H9 (cell line): Measurements from ENCODE around the gene DIPK1C. TPM values are rescaled to one million over a fixed set of nuclear protein-coding genes. Genes with fewer than 3 reads are reported as not detected.

ENCODE experiments used
- DNase-seq: peaks from one replicate; pipeline ENCODE4 v3.0.0-alpha.2; 2017
- H2AFZ ChIP-seq: one replicate; pipeline ENCODE4 v1.6.1; 2013; ENCODE audit warnings: mild to moderate bottlenecking, low read length, control low read depth, moderate library complexity
- H2AK5ac ChIP-seq: 2 replicates; pipeline ENCODE4 v1.6.1; 2013; ENCODE audit warnings: low read length, control low read depth, mixed read lengths; ENCODE audit not compliant: insufficient read length
- H2BK120ac ChIP-seq: one replicate; pipeline ENCODE4 v1.6.1; 2013; ENCODE audit warnings: low read depth, mild to moderate bottlenecking, low read length, control low read depth, inconsistent platforms; ENCODE audit not compliant: poor library complexity, severe bottlenecking
- H2BK12ac ChIP-seq: 2 replicates; pipeline ENCODE4 v1.6.1; 2013; ENCODE audit warnings: low read length, control low read depth, mixed read lengths, low read depth; ENCODE audit not compliant: insufficient read length
- H2BK15ac ChIP-seq: 2 replicates; pipeline ENCODE4 v1.6.1; 2013; ENCODE audit warnings: low read depth, low read length, control low read depth
- H2BK20ac ChIP-seq: one replicate; pipeline ENCODE4 v1.6.1; 2013; ENCODE audit warnings: low read depth, mild to moderate bottlenecking, low read length, control low read depth, inconsistent platforms; ENCODE audit not compliant: poor library complexity, severe bottlenecking
- H2BK5ac ChIP-seq: 2 replicates; pipeline ENCODE4 v1.6.1; 2013; ENCODE audit warnings: low read length, control low read depth, mixed read lengths; ENCODE audit not compliant: insufficient read length
- H3K14ac ChIP-seq: 2 replicates; pipeline ENCODE4 v1.6.1; 2013; ENCODE audit warnings: low read length, control low read depth; ENCODE audit not compliant: insufficient read depth
- H3K18ac ChIP-seq: 2 replicates; pipeline ENCODE4 v1.6.1; 2013; ENCODE audit warnings: low read depth, mild to moderate bottlenecking, mixed read lengths, low read length, control low read depth; ENCODE audit not compliant: insufficient read length
- H3K23ac ChIP-seq: 2 replicates; pipeline ENCODE4 v1.6.1; 2013; ENCODE audit warnings: low read length, control low read depth, mixed read lengths, low read depth; ENCODE audit not compliant: insufficient read length
- H3K23me2 ChIP-seq: 2 replicates; pipeline ENCODE4 v1.6.1; 2013; ENCODE audit warnings: low read depth, mild to moderate bottlenecking, mixed read lengths, low read length, control low read depth; ENCODE audit not compliant: insufficient read length, poor library complexity, severe bottlenecking
- H3K27ac ChIP-seq: 2 replicates; pipeline ENCODE4 v1.5.1; 2013; ENCODE audit warnings: low read length, control low read depth, mixed read lengths, low read depth; ENCODE audit not compliant: insufficient read length
- H3K27me3 ChIP-seq: 2 replicates; pipeline ENCODE4 v1.6.1; 2013; ENCODE audit warnings: low read length, control low read depth, inconsistent platforms; ENCODE audit not compliant: insufficient read depth
- H3K4ac ChIP-seq: 2 replicates; pipeline ENCODE4 v1.6.1; 2013; ENCODE audit warnings: low read depth, mild to moderate bottlenecking, control low read depth, inconsistent platforms, low read length, moderate library complexity
- H3K4me1 ChIP-seq: 2 replicates; pipeline ENCODE4 v1.6.1; 2013; ENCODE audit warnings: low read length, control low read depth, inconsistent platforms; ENCODE audit not compliant: insufficient read depth
- H3K4me2 ChIP-seq: 2 replicates; pipeline ENCODE4 v1.6.1; 2013; ENCODE audit warnings: low read length, control low read depth, mixed read lengths; ENCODE audit not compliant: insufficient read length, insufficient read depth
- H3K56ac ChIP-seq: 2 replicates; pipeline ENCODE4 v1.6.1; 2013; ENCODE audit warnings: low read depth, mild to moderate bottlenecking, mixed read lengths, low read length, control low read depth; ENCODE audit not compliant: insufficient read length
- H3K79me1 ChIP-seq: 2 replicates; pipeline ENCODE4 v1.6.1; 2013; ENCODE audit warnings: low read depth, mild to moderate bottlenecking, moderate library complexity, low read length, control low read depth, inconsistent platforms; ENCODE audit not compliant: insufficient read depth, poor library complexity, severe bottlenecking
- H3K79me2 ChIP-seq: 2 replicates; pipeline ENCODE4 v1.6.1; 2013; ENCODE audit warnings: low read length, control low read depth, inconsistent platforms; ENCODE audit not compliant: insufficient read depth
- H3K9ac ChIP-seq: 2 replicates; pipeline ENCODE4 v1.6.1; 2013; ENCODE audit warnings: low read length, control low read depth, mixed read lengths; ENCODE audit not compliant: insufficient read length; ENCODE audit errors: extremely low read depth
- H3K9me3 ChIP-seq: one replicate; pipeline ENCODE4 v1.6.1; 2013; ENCODE audit warnings: low read depth, low read length, inconsistent platforms; ENCODE audit not compliant: control insufficient read depth
- H3T11ph ChIP-seq: one replicate; pipeline ENCODE4 v1.6.1; 2013; ENCODE audit warnings: mild to moderate bottlenecking, low read length, control low read depth, inconsistent platforms
- H4K20me1 ChIP-seq: one replicate; pipeline ENCODE4 v1.6.1; 2013; ENCODE audit not compliant: control insufficient read depth, insufficient read length, insufficient read depth
- H4K5ac ChIP-seq: 2 replicates; pipeline ENCODE4 v1.6.1; 2013; ENCODE audit warnings: low read depth, mild to moderate bottlenecking, mixed read lengths, low read length, control low read depth; ENCODE audit not compliant: insufficient read length
- H4K8ac ChIP-seq: replicated peaks from 2 replicates; pipeline ENCODE4 v1.6.1; 2013; ENCODE audit warnings: low read length, control low read depth, mixed read lengths, low read depth; ENCODE audit not compliant: insufficient read length
- H4K91ac ChIP-seq: 2 replicates; pipeline ENCODE4 v1.6.1; 2013; ENCODE audit warnings: low read depth, mild to moderate bottlenecking, moderate library complexity, mixed read lengths, low read length, control low read depth; ENCODE audit not compliant: insufficient read length
- H3K27ac Mint-ChIP-seq, 3 experiments: 2 replicates in 2 of 3; 3 replicates in 1 of 3; pipeline ENCODE4 v1.8.0; 2020 to 2021; ENCODE audit warnings: mixed read lengths in 3 of 3, mild to moderate bottlenecking in 1 of 3, moderate library complexity in 1 of 3
- H3K27me3 Mint-ChIP-seq: 2 replicates; pipeline ENCODE4 v1.8.0; 2021; ENCODE audit warnings: low read depth, mild to moderate bottlenecking, moderate library complexity, mixed read lengths
- H3K36me3 Mint-ChIP-seq, 3 experiments: 2 replicates in 2 of 3; 3 replicates in 1 of 3; pipeline ENCODE4 v1.8.0; 2020 to 2021; ENCODE audit warnings: low read depth in 3 of 3, mixed read lengths in 3 of 3; ENCODE audit not compliant: insufficient read depth in 1 of 3
- H3K4me1 Mint-ChIP-seq, 2 experiments: 2 replicates each; pipeline ENCODE4 v1.8.0; 2020; ENCODE audit warnings: mixed read lengths in 2 of 2
- H3K4me3 Mint-ChIP-seq, 2 experiments: 2 replicates in 1 of 2; 3 replicates in 1 of 2; pipeline ENCODE4 v1.8.0; 2020 to 2021; ENCODE audit warnings: mild to moderate bottlenecking in 2 of 2, mixed read lengths in 2 of 2, moderate library complexity in 1 of 2
- H3K9me3 Mint-ChIP-seq, 2 experiments: 2 replicates in 1 of 2; 3 replicates in 1 of 2; pipeline ENCODE4 v1.8.0; 2020; ENCODE audit warnings: mild to moderate bottlenecking in 2 of 2, mixed read lengths in 2 of 2, moderate library complexity in 1 of 2
- CTCF ChIP-seq: fragments of 200-600 bp; sonication (generic); conservative IDR thresholded peaks from 3 replicates; pipeline ENCODE4 v1.8.0; 2021; ENCODE audit warnings: antibody characterized with exemption, mild to moderate bottlenecking
- WGBS: extraction: QIAGEN DNeasy Blood & Tissue Kit; methylation state at CpG from one replicate; pipeline ENCODE4 v1.1.7; 2013; ENCODE audit warnings: missing lambda C conversion rate, low lambda C conversion rate, mixed read lengths; ENCODE audit not compliant: insufficient read length; ENCODE audit errors: extremely low coverage; 5-methylcytosine and 5-hydroxymethylcytosine counted together
- total RNA-seq: library from RNA; stranded (reverse); gene quantifications from 2 replicates; pipeline ENCODE4 v1.2.1, GENCODE V29; 2021

DIPK1C gene
- total RNA-seq, 1 experiment from 2014 or later = not detected

DNA sequence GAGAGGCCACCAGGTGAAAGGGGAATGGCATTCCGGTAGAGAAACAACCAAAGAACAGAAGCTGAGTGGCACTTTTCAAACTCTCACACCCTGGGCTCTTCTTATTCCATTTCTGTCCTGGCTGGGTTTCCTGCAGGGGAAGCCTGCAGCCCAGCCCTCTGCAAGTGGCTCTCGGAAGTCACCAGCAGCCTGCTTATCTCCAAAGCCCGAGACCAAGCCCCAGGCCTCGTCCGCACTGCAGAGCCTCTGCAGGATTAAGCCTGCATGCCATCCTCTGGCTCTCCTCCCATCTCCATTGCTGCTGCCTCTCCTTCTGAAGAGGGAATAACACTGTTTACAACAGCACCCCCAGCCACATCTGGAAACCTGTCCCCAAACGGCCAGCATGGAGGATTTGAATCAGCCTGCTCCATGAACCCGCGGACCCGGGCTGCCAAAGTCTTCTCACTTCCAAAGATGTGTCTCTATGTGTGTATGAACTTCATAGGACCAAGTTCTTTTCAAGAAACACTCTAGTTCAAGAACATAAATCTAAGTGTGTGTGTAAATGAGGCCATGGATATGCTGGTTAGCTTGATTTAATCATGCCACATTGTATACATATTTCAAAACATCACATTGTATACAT lies 54.2 kb downstream of the DIPK1C start:
- Histone ChIP-seq H4K91ac (no peak overlapping the region), H3K27me3 (no peaks in the 10 kb centered on the region), H2AFZ (no peak overlapping the region), H2BK5ac (no peak overlapping the region), H3K9me3 (no peaks in the 10 kb centered on the region), H3K14ac (no peak overlapping the region), H3K56ac (no peak overlapping the region), H4K20me1 (no peaks in the 10 kb centered on the region), H3K9ac (no peak overlapping the region), H4K5ac (no peak overlapping the region), H3K79me1 (no peaks in the 10 kb centered on the region), H3K4me1 (no peaks in the 10 kb centered on the region), H2BK120ac (no peak overlapping the region), H2BK12ac (no peak overlapping the region), H3K4me2 (no peak overlapping the region), H3K79me2 (no peaks in the 10 kb centered on the region), H3K23ac (no peak overlapping the region), H3K27ac (no peak overlapping the region), H2BK20ac (no peak overlapping the region), H3K4ac (no peak overlapping the region), H3K23me2 (no peaks in the 10 kb centered on the region), H2BK15ac (no peak overlapping the region), H4K8ac (no peak overlapping the region), H3T11ph (no peak overlapping the region), H3K18ac (no peak overlapping the region), H2AK5ac (no peak overlapping the region)
- TF ChIP-seq CTCF = no peak
- 0 out of 7 replicates have a peak overlapping the region, but pooled peaks of 1 of the 3 experiments have one; percentile 53 for H3K27ac Mint-ChIP-seq
- no CpG with 5 or more reads among the region's 9 CpGs for WGBS
- no peaks in the 10 kb centered on the region for H3K9me3 Mint-ChIP-seq
- no peaks in the 10 kb centered on the region; a peak in 1 of 7 replicates for H3K36me3 Mint-ChIP-seq
- peaks cover 2% of the 10 kb centered on the region; the same call in 1 of the 2 replicates for H3K27me3 Mint-ChIP-seq
- DNase-seq = peak; percentile 34
- no peak overlapping the region for H3K4me3 Mint-ChIP-seq
- peaks cover 0 to 4% of the 10 kb centered on the region in 2 experiments; a peak in 1 of 4 replicates for H3K4me1 Mint-ChIP-seq
